ENCODE data around the gene SPON2. TPM values are rescaled to one million over a fixed set of nuclear protein-coding genes. Genes with fewer than 3 reads are reported as not detected.
A peak's percentile ranks its signal among the peaks of the same experiment; 100 is the strongest.

Gene SPON2
- total RNA-seq, 1 donor from 2014 or later = 149 TPM

DNA sequence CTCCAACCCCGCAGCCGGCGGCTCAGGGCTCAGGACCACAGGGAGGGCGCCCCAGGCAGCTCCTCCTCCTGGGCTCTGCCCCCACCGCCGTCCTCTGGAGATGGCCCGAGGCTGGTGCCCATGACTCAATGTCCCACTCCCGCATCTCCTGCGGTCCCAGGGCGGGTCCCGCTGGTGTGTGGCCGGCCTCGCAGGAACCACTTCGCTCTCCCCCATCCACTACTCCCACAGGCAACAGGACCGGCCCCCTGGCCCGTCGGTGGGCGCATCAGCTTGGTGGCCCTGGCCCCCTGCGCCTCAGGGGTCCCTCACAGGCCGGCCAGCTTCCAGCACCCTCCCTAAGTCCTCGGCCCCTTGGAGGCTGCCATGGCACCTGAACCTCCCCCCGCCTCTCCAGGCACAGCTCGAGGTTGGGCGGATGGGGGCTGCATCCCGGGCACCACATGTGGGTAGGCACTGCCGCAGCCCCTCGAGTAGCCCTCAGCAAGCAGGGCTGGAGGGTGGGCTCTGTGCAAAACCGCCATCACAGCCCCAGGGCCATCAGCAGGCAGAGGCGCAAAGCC lies 22.8 kb upstream of the SPON2 start:
- Mint-ChIP-seq H3K4me3 (ENCODE audit: unreplicated experiment) (no peak overlapping the region), H3K4me1 (ENCODE audit: unreplicated experiment) (peaks cover 44% of the 10 kb centered on the region), H3K36me3 (ENCODE audit: unreplicated experiment) (peaks cover 3% of the 10 kb centered on the region), H3K27ac (ENCODE audit: unreplicated experiment) (no peak overlapping the region), H3K9me3 (ENCODE audit: unreplicated experiment) (peaks cover 4% of the 10 kb centered on the region), H3K27me3 (ENCODE audit: unreplicated experiment) (peaks cover 3% of the 10 kb centered on the region)
- DNase-seq (ENCODE audit: extremely low spot score, unreplicated experiment) = peak; percentile 82
- TF ChIP-seq, protein P1, sequence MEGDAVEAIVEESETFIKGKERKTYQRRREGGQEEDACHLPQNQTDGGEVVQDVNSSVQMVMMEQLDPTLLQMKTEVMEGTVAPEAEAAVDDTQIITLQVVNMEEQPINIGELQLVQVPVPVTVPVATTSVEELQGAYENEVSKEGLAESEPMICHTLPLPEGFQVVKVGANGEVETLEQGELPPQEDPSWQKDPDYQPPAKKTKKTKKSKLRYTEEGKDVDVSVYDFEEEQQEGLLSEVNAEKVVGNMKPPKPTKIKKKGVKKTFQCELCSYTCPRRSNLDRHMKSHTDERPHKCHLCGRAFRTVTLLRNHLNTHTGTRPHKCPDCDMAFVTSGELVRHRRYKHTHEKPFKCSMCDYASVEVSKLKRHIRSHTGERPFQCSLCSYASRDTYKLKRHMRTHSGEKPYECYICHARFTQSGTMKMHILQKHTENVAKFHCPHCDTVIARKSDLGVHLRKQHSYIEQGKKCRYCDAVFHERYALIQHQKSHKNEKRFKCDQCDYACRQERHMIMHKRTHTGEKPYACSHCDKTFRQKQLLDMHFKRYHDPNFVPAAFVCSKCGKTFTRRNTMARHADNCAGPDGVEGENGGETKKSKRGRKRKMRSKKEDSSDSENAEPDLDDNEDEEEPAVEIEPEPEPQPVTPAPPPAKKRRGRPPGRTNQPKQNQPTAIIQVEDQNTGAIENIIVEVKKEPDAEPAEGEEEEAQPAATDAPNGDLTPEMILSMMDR (IDR thresholded peaks at IDR 0.05) = no peak

DNA sequence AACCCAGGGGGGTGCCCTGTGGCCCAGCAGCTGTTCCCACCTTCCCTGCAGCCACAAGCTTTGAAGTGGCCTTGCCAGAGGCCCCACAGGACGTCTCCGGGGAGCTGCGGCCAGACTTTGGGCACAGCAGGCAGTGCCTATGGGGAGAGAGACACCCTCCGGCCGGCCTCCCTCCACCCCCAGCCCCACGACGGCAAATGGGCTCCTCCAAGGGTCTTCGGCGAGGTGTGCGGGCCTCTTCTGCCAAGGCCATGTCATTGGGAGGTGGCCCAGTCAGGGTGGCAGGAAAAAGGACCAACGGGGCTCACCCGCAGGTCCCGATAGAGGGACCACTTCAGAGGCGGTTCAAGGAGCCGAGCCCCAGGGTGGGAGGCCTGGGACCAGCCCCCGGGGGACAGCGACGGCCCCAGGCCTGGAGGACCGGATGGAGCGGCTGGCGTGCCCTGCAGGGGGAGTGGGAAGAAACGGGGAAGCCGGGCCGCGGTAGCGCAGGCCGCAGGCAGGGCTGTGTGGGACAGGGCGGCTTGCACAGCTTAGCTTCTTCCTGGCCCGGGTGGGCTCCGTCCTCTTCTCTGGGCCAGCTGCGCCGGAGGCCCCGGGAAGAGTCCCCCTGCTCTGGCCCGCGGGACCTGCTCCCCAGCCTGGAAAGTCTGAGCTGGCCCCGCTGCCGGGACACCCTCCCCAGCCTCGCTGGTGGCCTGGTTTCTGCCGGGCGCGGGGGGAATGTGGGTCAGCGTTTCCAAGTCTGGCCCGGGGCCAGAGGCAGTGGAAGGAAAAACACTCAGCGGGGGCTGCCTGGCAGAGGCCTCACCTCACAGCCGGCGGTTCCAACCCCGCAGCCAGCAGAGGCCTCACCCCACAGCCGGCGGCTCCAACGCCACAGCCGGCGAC lies 21.9 kb upstream of the SPON2 start:
- Mint-ChIP-seq H3K4me1 (ENCODE audit: unreplicated experiment) (peaks cover 39% of the 10 kb centered on the region), H3K27me3 (ENCODE audit: unreplicated experiment) (peaks cover 3% of the 10 kb centered on the region), H3K27ac (ENCODE audit: unreplicated experiment) (peak overlapping the region; percentile 41), H3K4me3 (ENCODE audit: unreplicated experiment) (no peak overlapping the region), H3K36me3 (ENCODE audit: unreplicated experiment) (peaks cover 3% of the 10 kb centered on the region), H3K9me3 (ENCODE audit: unreplicated experiment) (peaks cover 4% of the 10 kb centered on the region)
- TF ChIP-seq, protein P1 (IDR thresholded peaks at IDR 0.05) = no peak
- peak; percentile 88 for DNase-seq (ENCODE audit: extremely low spot score, unreplicated experiment)

DNA sequence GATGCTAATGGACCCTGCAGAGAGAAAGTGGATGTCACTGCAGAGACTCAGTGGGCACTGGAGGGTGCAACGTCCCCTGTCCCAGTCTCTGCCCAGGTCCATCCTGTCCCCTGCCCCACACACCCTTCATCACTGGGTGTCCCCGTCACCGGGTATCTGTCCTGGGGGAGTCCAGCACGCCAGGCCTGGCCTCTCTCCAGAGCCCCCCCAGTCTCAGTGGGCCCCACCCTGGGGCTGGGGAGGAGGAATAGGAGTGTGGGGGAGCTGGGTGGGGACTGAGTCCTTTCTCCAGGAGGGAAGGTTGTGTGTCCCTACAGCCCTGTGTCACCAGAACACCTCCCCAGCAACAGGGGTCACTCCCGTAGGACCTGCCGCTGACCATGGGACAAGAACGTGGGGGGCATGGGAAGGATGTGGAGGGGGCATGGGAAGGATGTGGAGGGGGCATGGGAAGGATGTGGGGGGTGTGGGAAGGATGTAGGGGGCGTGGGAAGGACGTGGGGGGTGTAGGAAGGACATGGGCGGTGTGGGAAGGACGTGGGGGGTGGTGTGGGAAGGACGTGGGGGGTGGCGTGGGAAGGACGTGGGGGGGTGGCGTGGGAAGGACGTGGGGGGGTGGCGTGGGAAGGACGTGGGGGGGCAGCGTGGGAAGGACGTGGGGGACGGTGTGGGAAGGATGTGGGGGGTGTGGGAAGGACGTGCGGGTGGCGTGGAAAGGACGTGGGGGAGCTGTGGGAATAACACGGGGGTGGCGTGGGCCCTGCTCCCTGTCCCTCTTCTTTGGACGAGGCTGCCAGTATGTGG lies 21.0 kb upstream of the SPON2 start:
- Mint-ChIP-seq H3K4me3 (ENCODE audit: unreplicated experiment) (no peak overlapping the region), H3K36me3 (ENCODE audit: unreplicated experiment) (peaks cover 3% of the 10 kb centered on the region), H3K27ac (ENCODE audit: unreplicated experiment) (peak overlapping the region; percentile 94), H3K4me1 (ENCODE audit: unreplicated experiment) (peaks cover 41% of the 10 kb centered on the region), H3K27me3 (ENCODE audit: unreplicated experiment) (peaks cover 3% of the 10 kb centered on the region), H3K9me3 (ENCODE audit: unreplicated experiment) (peaks cover 4% of the 10 kb centered on the region)
- TF ChIP-seq, protein P1 (IDR thresholded peaks at IDR 0.05) = no peak
- DNase-seq (ENCODE audit: extremely low spot score, unreplicated experiment) = peak; percentile 81

DNA sequence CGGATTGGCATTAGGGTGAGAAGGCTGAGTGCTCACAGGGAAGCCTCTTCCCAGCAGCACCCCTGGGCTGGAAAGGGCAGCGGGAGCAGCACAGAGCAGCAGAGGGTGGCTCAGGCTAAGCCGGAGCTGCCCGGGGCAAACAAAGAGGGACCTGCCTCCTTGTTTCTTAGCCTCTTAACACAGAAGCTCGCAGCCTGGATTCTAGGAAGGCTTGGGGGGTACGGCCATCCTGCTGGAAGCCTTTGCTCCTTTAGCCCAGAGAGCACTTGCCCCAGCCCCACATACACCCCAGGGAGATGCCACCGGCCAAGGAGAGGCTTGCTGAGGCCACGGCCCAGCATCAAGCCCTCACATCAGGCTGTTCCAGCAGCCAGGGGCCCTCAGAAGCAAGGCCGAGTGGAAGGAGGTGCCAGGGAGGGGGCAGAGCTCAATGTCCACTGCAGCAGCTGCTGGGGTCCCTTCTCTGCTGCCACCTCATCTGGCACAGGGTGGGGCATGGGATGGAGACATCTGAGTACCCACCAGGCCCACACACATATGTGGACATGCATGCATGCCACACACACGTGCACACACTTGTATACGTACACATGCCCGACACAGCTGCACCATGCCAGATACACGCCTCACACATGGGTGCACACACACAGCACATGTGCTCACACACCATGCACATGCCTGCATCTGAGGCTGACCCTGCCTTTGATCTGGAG lies 20.3 kb upstream of the SPON2 start:
- H3K4me3 Mint-ChIP-seq (ENCODE audit: unreplicated experiment) = peak overlapping the region; percentile 54
- peak overlapping the region; percentile 94 for H3K27ac Mint-ChIP-seq (ENCODE audit: unreplicated experiment)
- peak; percentile 83 for DNase-seq (ENCODE audit: extremely low spot score, unreplicated experiment)
- TF ChIP-seq, protein P1 (IDR thresholded peaks at IDR 0.05) = no peak
- peaks cover 3% of the 10 kb centered on the region for H3K36me3 Mint-ChIP-seq (ENCODE audit: unreplicated experiment)
- peaks cover 4% of the 10 kb centered on the region for H3K9me3 Mint-ChIP-seq (ENCODE audit: unreplicated experiment)
- H3K4me1 Mint-ChIP-seq (ENCODE audit: unreplicated experiment) = peaks cover 37% of the 10 kb centered on the region
- peaks cover 3% of the 10 kb centered on the region for H3K27me3 Mint-ChIP-seq (ENCODE audit: unreplicated experiment)

Data from osteocyte (in vitro differentiated cells).